KOPT-K1 (cell line): Measurements from ENCODE around the gene MARVELD1.

Experiments
- H3K27ac ChIP-seq: fragments of 200-600 bp; sonication (generic); 2 replicates; pipeline ENCODE4 v1.5.1; 2016; ENCODE audit warnings: antibody characterized with exemption, mild to moderate bottlenecking, low read depth, low read length; ENCODE audit not compliant: poor library complexity, severe bottlenecking
- H3K36me3 ChIP-seq: fragments of 200-600 bp; sonication (generic); 2 replicates; pipeline ENCODE4 v1.5.1; 2017; ENCODE audit warnings: antibody characterized with exemption, mild to moderate bottlenecking, low read length, moderate library complexity; ENCODE audit not compliant: insufficient read depth
- H3K9me3 ChIP-seq: fragments of 200-600 bp; sonication (generic); 2 replicates; pipeline ENCODE4 v1.5.1; 2017; ENCODE audit warnings: antibody characterized with exemption, low read length, mild to moderate bottlenecking; ENCODE audit not compliant: insufficient read depth, poor library complexity, severe bottlenecking

The MARVELD1 gene

DNA sequence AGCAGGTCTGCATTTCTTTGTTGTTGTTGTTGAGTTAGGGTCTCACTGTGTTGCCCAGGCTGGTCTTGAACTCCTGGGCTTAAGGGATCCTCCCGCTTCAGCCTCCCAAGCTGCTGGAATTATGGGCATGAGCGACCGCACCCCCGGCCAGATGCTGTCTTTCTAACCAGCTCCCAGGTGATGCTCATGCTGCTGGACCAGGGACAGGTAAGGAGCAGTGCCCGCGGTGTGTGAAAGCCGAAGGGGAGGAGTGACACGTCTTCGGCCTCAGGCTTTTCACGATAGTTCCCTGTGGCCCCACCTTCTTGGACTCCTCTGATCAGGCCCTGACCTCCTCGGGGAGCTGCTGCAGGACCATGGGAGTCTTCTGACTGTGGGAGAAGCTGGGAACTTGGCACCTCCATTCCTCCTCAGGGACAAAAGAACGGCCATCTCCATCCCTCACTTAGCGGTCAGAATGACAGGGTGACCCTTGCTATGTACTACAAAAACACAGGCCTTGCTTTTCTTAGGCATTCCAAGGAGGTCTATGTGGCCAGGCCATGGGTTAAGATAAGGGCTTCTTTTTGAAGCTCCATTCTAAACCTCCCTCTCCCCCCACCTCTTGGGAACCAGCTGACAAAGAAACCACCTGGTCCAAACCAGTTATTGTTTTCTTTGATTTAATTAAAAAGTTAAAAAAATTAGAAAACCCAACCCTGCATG is 52.7 kb downstream of the MARVELD1 start:
- Histone ChIP-seq H3K9me3 (no peaks in the 10 kb centered on the region), H3K36me3 (peaks cover 18% of the 10 kb centered on the region), H3K27ac (no peak overlapping the region)

DNA sequence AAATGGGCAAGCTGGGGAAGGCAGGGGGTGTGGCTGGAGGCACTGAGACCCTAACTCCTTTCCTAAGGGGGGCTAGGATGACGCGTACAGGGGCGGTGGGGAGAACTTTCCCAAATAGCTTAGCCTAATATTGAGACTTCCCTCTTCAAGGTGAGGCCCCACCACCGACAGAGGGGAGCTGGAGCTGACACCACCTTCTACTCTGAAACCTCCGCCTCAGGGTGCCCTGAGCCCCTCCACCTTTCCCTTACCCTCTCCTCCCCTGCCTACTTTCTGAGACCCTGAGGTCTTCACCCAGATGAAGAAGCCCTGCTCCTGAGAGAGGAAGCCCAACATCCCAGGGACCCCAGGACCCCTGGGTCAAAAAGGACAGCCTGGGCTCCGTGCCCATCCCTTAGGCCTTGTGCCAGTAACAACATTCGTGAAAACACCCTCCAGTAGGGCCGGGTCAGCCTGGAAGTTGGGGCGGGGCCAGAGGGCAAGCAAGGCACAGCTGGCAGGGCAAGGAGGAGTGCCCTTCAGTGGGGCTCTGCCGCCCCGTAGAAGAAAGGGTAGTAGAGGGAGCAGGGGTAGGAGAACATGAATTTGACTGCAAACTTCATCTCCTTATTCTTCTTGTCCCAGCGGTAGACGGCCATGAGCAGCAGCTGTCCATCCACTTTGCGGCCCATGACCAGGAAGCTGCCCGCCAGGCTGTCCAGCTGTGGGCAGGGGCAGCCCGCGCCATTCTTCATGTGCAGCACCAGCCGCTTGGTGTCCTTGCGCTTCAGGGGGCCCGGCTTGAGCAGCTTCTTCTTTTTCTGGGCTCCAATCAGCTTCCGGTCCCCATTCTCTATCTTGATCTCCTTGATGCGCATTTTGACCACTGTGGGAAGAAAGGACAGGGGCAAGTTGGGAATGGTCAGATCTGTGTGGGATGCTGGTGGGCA is 53.7 kb downstream of the MARVELD1 start:
- Histone ChIP-seq H3K9me3 (no peaks in the 10 kb centered on the region), H3K36me3 (peaks cover 8% of the 10 kb centered on the region), H3K27ac (no peak overlapping the region)
